ENCODE results near the gene INPP1. TPM values are rescaled to one million over a fixed set of nuclear protein-coding genes. Genes with fewer than 3 reads are reported as not detected.

The INPP1 gene
- total RNA-seq, 4 donors from 2014 or later, result 37.0 to 73.0 (median 48.4) TPM

GRCh38 chr2:190360561-190360960 is 17.2 kb downstream of the INPP1 start:
- H3K27ac ChIP-seq, result peak overlapping the region in 3 of 4 donors; percentile 77 to 89 (median 86)

GRCh38 chr2:190360965-190361364 is 17.6 kb downstream of the INPP1 start:
- Histone ChIP-seq H3K9me3 (no peaks in the 10 kb centered on the region), H3K4me1 (peaks cover 15 to 57% (median 32%) of the 10 kb centered on the region in 3 donors), H3K4me3 (no peak overlapping the region), H3K27ac (no peak overlapping the region), H3K36me3 (peaks cover 0 to 52% (median 0%) of the 10 kb centered on the region in 3 donors), H3K27me3 (no peaks in the 10 kb centered on the region)
- intact Hi-C loops (cut with DNase I), result no loop called here
- no peak for DNase-seq
- TF ChIP-seq POLR2A (IDR thresholded peaks at IDR 0.05), result no peak
- TF ChIP-seq, protein P1, sequence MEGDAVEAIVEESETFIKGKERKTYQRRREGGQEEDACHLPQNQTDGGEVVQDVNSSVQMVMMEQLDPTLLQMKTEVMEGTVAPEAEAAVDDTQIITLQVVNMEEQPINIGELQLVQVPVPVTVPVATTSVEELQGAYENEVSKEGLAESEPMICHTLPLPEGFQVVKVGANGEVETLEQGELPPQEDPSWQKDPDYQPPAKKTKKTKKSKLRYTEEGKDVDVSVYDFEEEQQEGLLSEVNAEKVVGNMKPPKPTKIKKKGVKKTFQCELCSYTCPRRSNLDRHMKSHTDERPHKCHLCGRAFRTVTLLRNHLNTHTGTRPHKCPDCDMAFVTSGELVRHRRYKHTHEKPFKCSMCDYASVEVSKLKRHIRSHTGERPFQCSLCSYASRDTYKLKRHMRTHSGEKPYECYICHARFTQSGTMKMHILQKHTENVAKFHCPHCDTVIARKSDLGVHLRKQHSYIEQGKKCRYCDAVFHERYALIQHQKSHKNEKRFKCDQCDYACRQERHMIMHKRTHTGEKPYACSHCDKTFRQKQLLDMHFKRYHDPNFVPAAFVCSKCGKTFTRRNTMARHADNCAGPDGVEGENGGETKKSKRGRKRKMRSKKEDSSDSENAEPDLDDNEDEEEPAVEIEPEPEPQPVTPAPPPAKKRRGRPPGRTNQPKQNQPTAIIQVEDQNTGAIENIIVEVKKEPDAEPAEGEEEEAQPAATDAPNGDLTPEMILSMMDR (IDR thresholded peaks at IDR 0.05), result no peak
- WGBS, 2 donors, result 87 to 95% methylated on average over 3 of the region's 3 CpGs

More at GRCh38 chr2:190360561-190360960, 17.2 kb downstream of the INPP1 start:
- Histone ChIP-seq H3K9me3 (no peaks in the 10 kb centered on the region), H3K4me3 (peak overlapping the region in 1 of 4 donors; percentile 37), H3K27me3 (no peaks in the 10 kb centered on the region), H3K36me3 (peaks cover 0 to 48% (median 0%) of the 10 kb centered on the region in 3 donors), H3K4me1 (peaks cover 19 to 61% (median 36%) of the 10 kb centered on the region in 3 donors)
- intact Hi-C loops (cut with DNase I), result no loop called here
- no peak for DNase-seq
- no peak for TF ChIP-seq POLR2A (IDR thresholded peaks at IDR 0.05)
- TF ChIP-seq, protein P1 (IDR thresholded peaks at IDR 0.05), result no peak

- H3K4me1 ChIP-seq, result peaks cover 13 to 51% (median 25%) of the 10 kb centered on the region in 3 donors
- no peaks in the 10 kb centered on the region for H3K27me3 ChIP-seq
- H3K9me3 ChIP-seq, result no peaks in the 10 kb centered on the region
- peaks cover 0 to 58% (median 0%) of the 10 kb centered on the region in 3 donors for H3K36me3 ChIP-seq
- no peak overlapping the region for H3K27ac ChIP-seq
- TF ChIP-seq POLR2A (IDR thresholded peaks at IDR 0.05), result no peak
- TF ChIP-seq, protein P1 (IDR thresholded peaks at IDR 0.05), result no peak
- WGBS, 2 donors, result 69 to 75% methylated on average over 2 of the region's 2 CpGs
- no peak overlapping the region for H3K4me3 ChIP-seq
- no peak for DNase-seq
- intact Hi-C loops (cut with DNase I), result no loop called here
Observed at GRCh38 chr2:190361572-190361971, 18.2 kb downstream of the INPP1 start.

- TF ChIP-seq, protein P1 (IDR thresholded peaks at IDR 0.05), result no peak
- TF ChIP-seq POLR2A (IDR thresholded peaks at IDR 0.05), result no peak
- WGBS, 2 donors, result 100% methylated on average over 1 of the region's 1 CpG
- peaks cover 13 to 38% (median 16%) of the 10 kb centered on the region in 3 donors for H3K4me1 ChIP-seq
Observed at GRCh38 chr2:190362894-190363293, 19.5 kb downstream of the INPP1 start.

DNA sequence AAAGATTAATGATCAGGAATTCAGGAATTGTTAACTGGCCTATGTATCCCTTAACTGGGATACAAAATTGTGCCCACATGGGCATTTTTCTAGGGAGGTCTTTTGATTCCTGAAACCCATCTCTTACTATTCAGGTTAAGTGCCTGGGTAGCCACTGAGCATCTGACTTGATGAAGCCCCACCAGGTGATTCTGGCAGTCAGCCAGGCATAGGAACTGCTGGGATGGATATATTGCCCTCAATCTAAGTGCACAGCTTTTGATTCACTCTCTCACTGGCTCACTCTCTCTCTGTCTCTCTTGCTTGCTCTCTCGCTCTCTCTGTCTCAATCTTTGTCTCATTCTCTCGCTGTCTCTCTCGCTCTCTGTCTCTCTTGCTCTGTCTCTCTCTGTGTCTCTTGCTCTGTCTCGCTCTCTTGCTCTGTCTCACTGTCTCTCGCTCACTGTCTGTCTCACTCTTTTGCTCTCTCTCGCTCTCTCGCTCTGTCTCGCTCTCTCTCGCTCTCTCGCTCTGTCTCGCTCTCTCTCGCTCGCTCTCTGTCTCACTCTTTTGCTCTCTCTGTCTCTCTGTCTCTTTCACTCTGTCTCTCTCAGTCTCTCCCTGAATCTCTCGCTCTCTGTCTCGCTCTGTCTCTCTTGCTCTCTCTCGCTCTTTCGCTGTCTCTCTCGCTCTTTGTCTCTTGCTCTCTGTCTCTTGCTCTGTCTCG is 22.3 kb downstream of the INPP1 start:
- no peak for DNase-seq
- 87 to 95% methylated on average over 15 to 19 of the region's 19 CpGs for WGBS, 2 donors
- Histone ChIP-seq H3K36me3 (peaks cover 0 to 99% (median 8%) of the 10 kb centered on the region in 3 donors), H3K27me3 (no peaks in the 10 kb centered on the region), H3K27ac (no peak overlapping the region), H3K4me3 (no peak overlapping the region), H3K9me3 (no peaks in the 10 kb centered on the region), H3K4me1 (peaks cover 0 to 11% (median 0%) of the 10 kb centered on the region in 3 donors)
- intact Hi-C loops (cut with DNase I), result no loop called here
- TF ChIP-seq POLR2A (IDR thresholded peaks at IDR 0.05), result no peak
- TF ChIP-seq, protein P1 (IDR thresholded peaks at IDR 0.05), result no peak

More at GRCh38 chr2:190362894-190363293, 19.5 kb downstream of the INPP1 start:
- intact Hi-C loops (cut with DNase I), result no loop called here
- H3K36me3 ChIP-seq, result peaks cover 0 to 71% (median 0%) of the 10 kb centered on the region in 3 donors
- no peak overlapping the region for H3K27ac ChIP-seq
- H3K27me3 ChIP-seq, result no peaks in the 10 kb centered on the region
- no peaks in the 10 kb centered on the region for H3K9me3 ChIP-seq
- DNase-seq, result no peak
- H3K4me3 ChIP-seq, result no peak overlapping the region
